Right lobe of liver (tissue), 6 donors: ENCODE measurements around the gene ITGB1BP2. TPM values are rescaled to one million over a fixed set of nuclear protein-coding genes. Genes with fewer than 3 reads are reported as not detected.

Experiments
- ATAC-seq, 4 donors: fragments of 200-7000 bp; cut with Tn5 transposase; one replicate each; pipeline ENCODE4 v1.9.1; 2020; ENCODE audit warnings: mild to moderate bottlenecking in 4 of 4, moderate library complexity in 4 of 4
- DNase-seq, 3 donors: peaks; one replicate each; pipeline ENCODE4 v3.0.0-alpha.2; 2020
- H3K27ac ChIP-seq, 3 donors: fragments of 200-600 bp; one replicate each; pipeline ENCODE4 v1.8.0; 2022
- H3K27me3 ChIP-seq, 2 donors: fragments of 200-600 bp; one replicate each; pipeline ENCODE4 v1.8.0; 2022
- H3K36me3 ChIP-seq, 4 donors: fragments of 200-600 bp; sonication (generic) in 1 of 4; one replicate each; pipeline versions ENCODE4 v1.5.1 to v1.8.0; 2017 to 2022; ENCODE audit warnings: control low read depth in 1 of 4
- H3K4me1 ChIP-seq, 4 donors: fragments of 200-600 bp; sonication (generic) in 1 of 4; one replicate each; pipeline versions ENCODE4 v1.5.1 to v1.8.0; 2017 to 2022; ENCODE audit warnings: control low read depth in 1 of 4
- H3K4me3 ChIP-seq, 3 donors: fragments of 200-600 bp; one replicate each; pipeline ENCODE4 v1.8.0; 2022
- H3K9me3 ChIP-seq, 4 donors: fragments of 200-600 bp; sonication (generic) in 1 of 4; one replicate each; pipeline versions ENCODE4 v1.5.1 to v1.8.0; 2017 to 2022; ENCODE audit warnings: control low read depth in 1 of 4
- CTCF ChIP-seq, 4 donors: fragments of 200-600 bp in 3 of 4; fragments of 450-650 bp in 1 of 4; IDR thresholded peaks; one replicate each; pipeline versions ENCODE4 v1.5.1 to v1.8.0; 2016 to 2022; ENCODE audit warnings: antibody characterized with exemption in 4 of 4, mild to moderate bottlenecking in 2 of 4
- POLR2A ChIP-seq: fragments of 450-650 bp; IDR thresholded peaks from one replicate; pipeline ENCODE4 v1.6.1; 2017; ENCODE audit warnings: antibody characterized with exemption, mild to moderate bottlenecking
- WGBS: methylation state at CpG from one replicate; pipeline ENCODE4 v1.1.6; 2018; ENCODE audit warnings: low coverage, low lambda C conversion rate; ENCODE audit not compliant: insufficient coverage; ENCODE audit errors: missing lambda C conversion rate; 5-methylcytosine and 5-hydroxymethylcytosine counted together
- intact Hi-C, 2 donors: fragments of 100-400 bp; cut with DNase I; formaldehyde crosslinking; loops; one replicate each; pipeline versions ENCODE4 v1.11.2 to v1.14.1; 2022
- long read RNA-seq: library from polyadenylated mRNA; unstranded; transcript quantifications from one replicate; pipeline ENCODE4 v2.0.0, GENCODE V29; 2019
- total RNA-seq, 6 experiments: library from RNA; depleted of rRNA in 2 of 6; stranded (reverse); fragments of >200 nt in 2 of 6; fragmentation: NEBNext Ultra II Directional in 3 of 6; extraction: Animal tissue kit (Norgen Biotek cat#: 25700) in 3 of 6; gene quantifications; one replicate each; pipeline versions ENCODE4 v1.1.0 to v1.2.4, GENCODE V29; 2016 to 2023
- donor health status: DM: no; HTN: yes; CAD: no.
- donor health status: DM: no; HTN: no; CAD: no.
- donor health status: DM: no; HTN: no; CAD: no.
- donor health status: DM: no; HTN: yes; CAD: no.
- donor health status: DM: no; HTN: yes; CAD: no.

The ITGB1BP2 gene
- total RNA-seq = under 1 TPM; 0.31 to 0.92 (median 0.66) TPM
- long read RNA-seq = 0 reads

- no peak within 1 kb of the TSS for H3K4me3 ChIP-seq
- H3K27me3 ChIP-seq = no peaks in the 10 kb centered on the region
- no peak for TF ChIP-seq CTCF (IDR thresholded peaks at IDR 0.05)
- TF ChIP-seq POLR2A = no peak
- H3K9me3 ChIP-seq = no peaks in the 10 kb centered on the region
- intact Hi-C loops = no loop called here
- no peak within 1 kb of the TSS for H3K27ac ChIP-seq
- ATAC-seq (peak; percentile 58 to 81 (median 65)), DNase-seq (peak in 1 of 3 donors; percentile 47)
- 31% methylated on average over 9 of the region's 10 CpGs for WGBS
- peaks cover 0 to 12% (median 0%) of the 10 kb centered on the region in 4 donors for H3K4me1 ChIP-seq
- peaks cover 0 to 35% (median 4%) of the 10 kb centered on the region in 4 donors for H3K36me3 ChIP-seq
Measured at GRCh38 chrX:71301195-71301924, at the start of gene ITGB1BP2. TSS of gene ITGB1BP2 (plus strand) at chrX:71301750. CDS start at chrX:71301807, 57 bp downstream.

DNA sequence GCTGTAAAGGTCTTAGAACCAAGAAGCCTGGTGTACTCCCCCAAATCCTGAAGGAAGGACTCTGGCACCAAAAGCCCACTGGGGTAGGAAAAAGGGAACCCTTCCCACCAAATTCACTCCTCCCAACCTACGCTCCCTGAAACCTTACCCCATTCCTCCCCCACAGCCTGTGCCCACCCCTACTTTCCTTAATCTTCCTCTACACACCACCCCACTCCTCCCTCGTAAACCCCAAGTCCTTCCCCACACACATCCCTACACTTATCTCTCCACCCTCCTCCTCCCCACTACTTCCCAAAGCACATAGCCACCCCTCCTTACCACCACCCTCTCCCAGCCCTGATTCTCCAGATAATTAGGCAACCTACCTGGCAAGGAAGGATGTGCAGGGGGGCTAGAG, 49.3 kb upstream of the ITGB1BP2 start:
- DNase-seq (no peak), ATAC-seq (no peak)
- no peak overlapping the region for H3K27ac ChIP-seq
- WGBS = 90% methylated on average over 2 of the region's 2 CpGs
- H3K4me3 ChIP-seq = no peak overlapping the region
- H3K9me3 ChIP-seq = no peaks in the 10 kb centered on the region
- TF ChIP-seq POLR2A (no peak), CTCF (IDR thresholded peaks at IDR 0.05) (no peak)
- intact Hi-C loops = no loop called here
- H3K27me3 ChIP-seq = peaks cover 0 to 6% of the 10 kb centered on the region in 2 donors
- peaks cover 0 to 8% (median 0%) of the 10 kb centered on the region in 4 donors for H3K36me3 ChIP-seq
- peaks cover 0 to 5% (median 0%) of the 10 kb centered on the region in 4 donors for H3K4me1 ChIP-seq

DNA sequence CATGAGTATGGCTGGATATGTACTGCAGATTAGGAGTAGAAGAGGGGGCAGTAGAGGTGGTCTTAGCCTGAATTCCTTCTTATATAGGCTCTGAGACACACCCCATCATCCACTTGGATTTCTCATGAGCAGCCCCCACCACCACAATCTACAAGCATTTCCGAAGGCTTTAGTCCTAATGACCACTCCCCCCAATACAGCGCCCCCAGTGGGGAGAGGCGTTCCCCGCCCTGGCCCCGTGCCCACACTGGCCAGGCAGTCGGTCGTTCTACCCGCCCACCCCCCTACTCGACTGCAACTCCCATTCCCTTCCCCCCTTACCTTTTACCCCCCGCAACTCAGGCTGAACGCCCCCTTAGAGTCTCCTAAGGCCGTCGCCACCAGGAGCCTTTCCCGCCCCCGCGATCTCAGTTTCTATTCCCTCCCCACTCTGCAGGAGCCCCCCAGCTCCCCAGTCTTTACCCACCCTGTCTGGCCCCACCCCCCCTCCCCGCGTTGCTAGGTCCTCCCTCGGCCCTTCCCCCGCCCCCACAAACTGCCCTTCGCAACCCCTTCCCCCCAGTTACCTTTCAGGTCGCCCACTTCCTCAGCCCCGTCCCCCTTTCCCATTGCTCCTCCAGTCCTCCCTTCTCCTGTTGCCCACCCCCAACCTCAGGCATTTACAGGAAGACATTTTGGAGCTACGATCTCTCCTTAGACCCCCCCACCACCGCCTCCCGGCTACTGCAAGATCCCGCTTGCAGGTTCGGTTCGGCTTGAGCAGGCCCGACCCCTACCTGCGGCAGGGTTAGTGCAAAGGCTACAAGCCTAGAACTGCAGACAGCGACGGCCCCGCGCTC, 48.1 kb upstream of the ITGB1BP2 start:
- DNase-seq = peak in 1 of 3 donors; percentile 35
- H3K27me3 ChIP-seq = peaks cover 0 to 6% of the 10 kb centered on the region in 2 donors
- intact Hi-C loops = no loop called here
- no peak for TF ChIP-seq POLR2A
- peak; percentile 18 to 37 (median 22) for TF ChIP-seq CTCF (IDR thresholded peaks at IDR 0.05)
- peak overlapping the region; percentile 57 to 68 (median 59) for H3K27ac ChIP-seq
- no peak for ATAC-seq
- H3K4me3 ChIP-seq = peak overlapping the region; percentile 59 to 71 (median 59)
- peaks cover 0 to 7% (median 0%) of the 10 kb centered on the region in 4 donors for H3K36me3 ChIP-seq
- peaks cover 0 to 5% (median 0%) of the 10 kb centered on the region in 4 donors for H3K4me1 ChIP-seq
- WGBS = 22% methylated on average over 26 of the region's 35 CpGs
- no peaks in the 10 kb centered on the region for H3K9me3 ChIP-seq

- H3K36me3 ChIP-seq = no peaks in the 10 kb centered on the region
- 32% methylated on average over 28 of the region's 54 CpGs for WGBS
- peak; percentile 91 to 95 (median 92) for ATAC-seq
Measured at GRCh38 chrX:71254092-71254963, 47.2 kb upstream of the ITGB1BP2 start, which contains the start of gene ZMYM3. TSS of gene ZMYM3 (minus strand) at chrX:71254140. CDS start at chrX:71253255, 885 bp downstream.

More at GRCh38 chrX:71254092-71254963, 47.2 kb upstream of the ITGB1BP2 start, which contains the start of gene ZMYM3:
- Histone ChIP-seq H3K27ac (peak within 1 kb of the TSS; percentile 57 to 68 (median 59)), H3K4me1 (peaks cover 0 to 5% (median 0%) of the 10 kb centered on the region in 4 donors), H3K4me3 (peak within 1 kb of the TSS; percentile 59 to 71 (median 59)), H3K9me3 (no peaks in the 10 kb centered on the region), H3K27me3 (peaks cover 0 to 6% of the 10 kb centered on the region in 2 donors)
- TF ChIP-seq CTCF (IDR thresholded peaks at IDR 0.05) (no peak), POLR2A (peak; percentile 58)
- intact Hi-C loops = no loop called here
- DNase-seq = peak; percentile 88 to 91 (median 89)
